K562 (cell line): Measurements from ENCODE around the gene RBKS. TPM values are rescaled to one million over a fixed set of nuclear protein-coding genes. Genes with fewer than 3 reads are reported as not detected.

Experiments used
- COPS2 ChIP-seq: fragments of 450-650 bp; conservative IDR thresholded peaks from 2 replicates; pipeline ENCODE4 v1.6.1; 2016; ENCODE audit warnings: mild to moderate bottlenecking, moderate library complexity
- KDM2B ChIP-seq: fragments of 250-450 bp; sonication (Bioruptor Pico); IDR thresholded peaks from 2 replicates; pipeline ENCODE4 v1.8.0; 2021; ENCODE audit warnings: mild to moderate bottlenecking, moderate library complexity
- ZBTB7A ChIP-seq: IDR thresholded peaks from 2 replicates; pipeline ENCODE4 v1.6.1; 2011; ENCODE audit warnings: low read depth, mild to moderate bottlenecking, low read length, moderate library complexity, borderline replicate concordance; ENCODE audit not compliant: control insufficient read depth
- ZC3H11A ChIP-seq: IDR thresholded peaks from 2 replicates; pipeline ENCODE4 v1.6.1; 2012; ENCODE audit warnings: low read depth, low read length, improper control_type of control experiment
- ZFP36 ChIP-seq: fragments of 150-350 bp; IDR thresholded peaks from 2 replicates; pipeline ENCODE4 v1.6.1; 2018; ENCODE audit warnings: low read length, low read depth; ENCODE audit not compliant: partially characterized antibody
- ZNF165 ChIP-seq: fragments of 250-450 bp; sonication (Bioruptor Pico); IDR thresholded peaks from 2 replicates; pipeline ENCODE4 v1.4.0; 2020; ENCODE audit warnings: borderline replicate concordance
- ZNF324 ChIP-seq: fragments of 250-450 bp; sonication (Bioruptor Pico); IDR thresholded peaks from 2 replicates; pipeline ENCODE4 v1.4.0; 2020; ENCODE audit warnings: mild to moderate bottlenecking
- ZNF79 ChIP-seq: fragments of 250-450 bp; sonication (Bioruptor Pico); IDR thresholded peaks from 2 replicates; pipeline ENCODE4 v1.4.0; 2020; ENCODE audit warnings: low read depth, mild to moderate bottlenecking, moderate library complexity
- polyA plus RNA-seq, 8 experiments: library from polyadenylated mRNA; depleted of rRNA in 4 of 8; stranded (reverse) in 5 of 8; unstranded in 3 of 8; fragments of >200 nt; fragmentation: Nextera tagmentation in 2 of 8; fragmentation: Illumina TruSeq in 1 of 8; extraction: Ambion mirVana in 2 of 8; extraction: Trizol in 1 of 8; gene quantifications; 2 replicates each; pipeline versions ENCODE4 v1.2.1 to v1.2.3, GENCODE V29; 2011 to 2014; ENCODE audit warnings: inconsistent platforms in 1 of 8, missing spikeins in 1 of 8
- total RNA-seq, 7 experiments: library from RNA; depleted of rRNA in 6 of 7; stranded (reverse); fragments of >200 nt in 6 of 7; fragmentation: Illumina TruSeq in 2 of 7; extraction: Trizol in 2 of 7; gene quantifications; 2 replicates each; pipeline versions ENCODE4 v1.2.1 to v1.2.3, GENCODE V29; 2011 to 2021; ENCODE audit warnings: low replicate concordance in 1 of 7
- TF ChIP-seq, protein P1 (sequence below): fragments of 450-650 bp; formaldehyde crosslinking; IDR thresholded peaks from 2 replicates; pipeline ENCODE4 v1.4.0; 2022; ENCODE audit warnings: mild to moderate bottlenecking, moderate library complexity
- TF ChIP-seq, protein P2 (sequence below): fragments of 450-650 bp; IDR thresholded peaks from 2 replicates; pipeline ENCODE4 v1.6.1; 2016
- TF ChIP-seq, protein P3 (sequence below): fragments of 250-450 bp; sonication (Bioruptor Pico); IDR thresholded peaks from 2 replicates; pipeline ENCODE4 v1.8.0; 2022; ENCODE audit warnings: moderate library complexity, mild to moderate bottlenecking, inconsistent platforms
- TF ChIP-seq, protein P4 (sequence below): fragments of 200-800 bp; sonication (Bioruptor generic); IDR thresholded peaks from 2 replicates; pipeline ENCODE4 v1.6.1; 2016; ENCODE audit warnings: missing genetic modification characterization, missing compliant biosample characterization
- TF ChIP-seq, protein P5 (sequence below): sonication (generic); formaldehyde crosslinking; IDR thresholded peaks from 2 replicates; pipeline ENCODE4 v1.8.0; 2022; ENCODE audit warnings: missing genetic modification reagents, mild to moderate bottlenecking, borderline replicate concordance
- TF ChIP-seq, protein P6 (sequence below), 2 experiments: fragments of 450-650 bp in 1 of 2; sonication (generic) in 1 of 2; formaldehyde crosslinking; conservative IDR thresholded peaks; 2 replicates each; pipeline versions ENCODE4 v1.4.0 to v1.8.1; 2020 to 2022; ENCODE audit warnings: mild to moderate bottlenecking in 1 of 2, missing genetic modification reagents in 1 of 2
- TF ChIP-seq, protein P7 (sequence below): fragments of 200-400 bp; formaldehyde crosslinking; IDR thresholded peaks from 2 replicates; pipeline ENCODE4 v1.6.1; 2017; ENCODE audit warnings: mild to moderate bottlenecking, low read depth, low read length, moderate library complexity

The RBKS gene
- total and polyA plus RNA-seq, 9 of the 15 experiments (the other 6 are each of a cell fraction or from before 2014, with no cell fraction given), result 0.06 to 0.39 (median 0.19) TPM

DNA sequence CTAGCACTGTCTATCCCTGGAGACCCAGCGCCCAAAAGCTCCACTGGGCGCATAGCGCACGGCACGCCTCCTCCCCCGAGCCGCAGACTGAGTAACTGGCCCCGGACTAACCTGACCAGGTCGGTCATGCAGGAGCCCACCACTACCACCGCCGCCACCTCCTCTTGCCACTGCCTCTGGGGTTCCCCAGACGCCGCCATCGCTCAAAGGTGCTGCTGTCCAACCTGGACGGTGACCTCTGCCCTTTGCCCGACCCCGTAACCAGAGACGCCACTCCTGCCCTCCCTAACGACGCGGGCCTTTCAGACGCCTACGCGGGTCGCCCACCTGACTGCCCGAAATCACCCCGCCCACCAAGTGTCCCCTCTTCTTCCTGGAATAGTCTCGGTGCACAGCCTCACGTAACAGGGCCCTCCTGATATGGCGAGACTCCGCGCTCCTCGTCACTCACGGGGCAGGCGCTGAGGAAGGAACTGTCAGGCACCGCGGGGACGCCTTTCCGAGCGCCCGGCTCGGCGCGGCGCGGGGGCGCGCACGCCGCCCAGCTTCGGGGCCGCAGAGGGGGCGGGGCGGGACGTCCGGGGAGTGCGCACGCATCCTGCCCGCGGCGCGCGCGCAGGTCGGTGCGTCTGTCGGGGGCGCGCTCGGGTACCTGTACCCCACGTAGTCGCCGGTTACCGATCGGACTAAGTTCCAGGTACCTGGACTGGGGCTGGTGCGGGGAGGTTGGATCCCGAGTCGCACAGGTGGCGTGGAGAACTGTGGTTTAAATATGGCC is at the start of gene RBKS, which contains the start of gene BABAM2 (continued):
- TF ChIP-seq ZNF165 (CRISPR knock-in tag) (no peak), ZC3H11A (0 out of 2 replicates have a peak, but pooled peaks have one; percentile 25), COPS2 (no peak), ZFP36 (no peak), ZNF324 (CRISPR knock-in tag) (no peak), KDM2B (CRISPR knock-in tag) (no peak), ZBTB7A (peak; percentile 7), ZNF79 (CRISPR knock-in tag) (no peak)
- TF ChIP-seq, protein P1, sequence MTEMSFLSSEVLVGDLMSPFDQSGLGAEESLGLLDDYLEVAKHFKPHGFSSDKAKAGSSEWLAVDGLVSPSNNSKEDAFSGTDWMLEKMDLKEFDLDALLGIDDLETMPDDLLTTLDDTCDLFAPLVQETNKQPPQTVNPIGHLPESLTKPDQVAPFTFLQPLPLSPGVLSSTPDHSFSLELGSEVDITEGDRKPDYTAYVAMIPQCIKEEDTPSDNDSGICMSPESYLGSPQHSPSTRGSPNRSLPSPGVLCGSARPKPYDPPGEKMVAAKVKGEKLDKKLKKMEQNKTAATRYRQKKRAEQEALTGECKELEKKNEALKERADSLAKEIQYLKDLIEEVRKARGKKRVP (CRISPR knock-in tag), result no peak
- TF ChIP-seq, protein P2, sequence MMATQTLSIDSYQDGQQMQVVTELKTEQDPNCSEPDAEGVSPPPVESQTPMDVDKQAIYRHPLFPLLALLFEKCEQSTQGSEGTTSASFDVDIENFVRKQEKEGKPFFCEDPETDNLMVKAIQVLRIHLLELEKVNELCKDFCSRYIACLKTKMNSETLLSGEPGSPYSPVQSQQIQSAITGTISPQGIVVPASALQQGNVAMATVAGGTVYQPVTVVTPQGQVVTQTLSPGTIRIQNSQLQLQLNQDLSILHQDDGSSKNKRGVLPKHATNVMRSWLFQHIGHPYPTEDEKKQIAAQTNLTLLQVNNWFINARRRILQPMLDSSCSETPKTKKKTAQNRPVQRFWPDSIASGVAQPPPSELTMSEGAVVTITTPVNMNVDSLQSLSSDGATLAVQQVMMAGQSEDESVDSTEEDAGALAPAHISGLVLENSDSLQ, result peak; percentile 67
- TF ChIP-seq, protein P3, sequence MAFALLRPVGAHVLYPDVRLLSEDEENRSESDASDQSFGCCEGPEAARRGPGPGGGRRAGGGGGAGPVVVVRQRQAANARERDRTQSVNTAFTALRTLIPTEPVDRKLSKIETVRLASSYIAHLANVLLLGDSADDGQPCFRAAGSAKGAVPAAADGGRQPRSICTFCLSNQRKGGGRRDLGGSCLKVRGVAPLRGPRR (CRISPR knock-in tag), result no peak
- TF ChIP-seq, protein P4, sequence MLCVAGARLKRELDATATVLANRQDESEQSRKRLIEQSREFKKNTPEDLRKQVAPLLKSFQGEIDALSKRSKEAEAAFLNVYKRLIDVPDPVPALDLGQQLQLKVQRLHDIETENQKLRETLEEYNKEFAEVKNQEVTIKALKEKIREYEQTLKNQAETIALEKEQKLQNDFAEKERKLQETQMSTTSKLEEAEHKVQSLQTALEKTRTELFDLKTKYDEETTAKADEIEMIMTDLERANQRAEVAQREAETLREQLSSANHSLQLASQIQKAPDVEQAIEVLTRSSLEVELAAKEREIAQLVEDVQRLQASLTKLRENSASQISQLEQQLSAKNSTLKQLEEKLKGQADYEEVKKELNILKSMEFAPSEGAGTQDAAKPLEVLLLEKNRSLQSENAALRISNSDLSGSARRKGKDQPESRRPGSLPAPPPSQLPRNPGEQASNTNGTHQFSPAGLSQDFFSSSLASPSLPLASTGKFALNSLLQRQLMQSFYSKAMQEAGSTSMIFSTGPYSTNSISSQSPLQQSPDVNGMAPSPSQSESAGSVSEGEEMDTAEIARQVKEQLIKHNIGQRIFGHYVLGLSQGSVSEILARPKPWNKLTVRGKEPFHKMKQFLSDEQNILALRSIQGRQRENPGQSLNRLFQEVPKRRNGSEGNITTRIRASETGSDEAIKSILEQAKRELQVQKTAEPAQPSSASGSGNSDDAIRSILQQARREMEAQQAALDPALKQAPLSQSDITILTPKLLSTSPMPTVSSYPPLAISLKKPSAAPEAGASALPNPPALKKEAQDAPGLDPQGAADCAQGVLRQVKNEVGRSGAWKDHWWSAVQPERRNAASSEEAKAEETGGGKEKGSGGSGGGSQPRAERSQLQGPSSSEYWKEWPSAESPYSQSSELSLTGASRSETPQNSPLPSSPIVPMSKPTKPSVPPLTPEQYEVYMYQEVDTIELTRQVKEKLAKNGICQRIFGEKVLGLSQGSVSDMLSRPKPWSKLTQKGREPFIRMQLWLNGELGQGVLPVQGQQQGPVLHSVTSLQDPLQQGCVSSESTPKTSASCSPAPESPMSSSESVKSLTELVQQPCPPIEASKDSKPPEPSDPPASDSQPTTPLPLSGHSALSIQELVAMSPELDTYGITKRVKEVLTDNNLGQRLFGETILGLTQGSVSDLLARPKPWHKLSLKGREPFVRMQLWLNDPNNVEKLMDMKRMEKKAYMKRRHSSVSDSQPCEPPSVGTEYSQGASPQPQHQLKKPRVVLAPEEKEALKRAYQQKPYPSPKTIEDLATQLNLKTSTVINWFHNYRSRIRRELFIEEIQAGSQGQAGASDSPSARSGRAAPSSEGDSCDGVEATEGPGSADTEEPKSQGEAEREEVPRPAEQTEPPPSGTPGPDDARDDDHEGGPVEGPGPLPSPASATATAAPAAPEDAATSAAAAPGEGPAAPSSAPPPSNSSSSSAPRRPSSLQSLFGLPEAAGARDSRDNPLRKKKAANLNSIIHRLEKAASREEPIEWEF, result no peak
- TF ChIP-seq, protein P5, sequence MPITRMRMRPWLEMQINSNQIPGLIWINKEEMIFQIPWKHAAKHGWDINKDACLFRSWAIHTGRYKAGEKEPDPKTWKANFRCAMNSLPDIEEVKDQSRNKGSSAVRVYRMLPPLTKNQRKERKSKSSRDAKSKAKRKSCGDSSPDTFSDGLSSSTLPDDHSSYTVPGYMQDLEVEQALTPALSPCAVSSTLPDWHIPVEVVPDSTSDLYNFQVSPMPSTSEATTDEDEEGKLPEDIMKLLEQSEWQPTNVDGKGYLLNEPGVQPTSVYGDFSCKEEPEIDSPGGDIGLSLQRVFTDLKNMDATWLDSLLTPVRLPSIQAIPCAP (CRISPR knock-in tag), result no peak
- TF ChIP-seq, protein P6, sequence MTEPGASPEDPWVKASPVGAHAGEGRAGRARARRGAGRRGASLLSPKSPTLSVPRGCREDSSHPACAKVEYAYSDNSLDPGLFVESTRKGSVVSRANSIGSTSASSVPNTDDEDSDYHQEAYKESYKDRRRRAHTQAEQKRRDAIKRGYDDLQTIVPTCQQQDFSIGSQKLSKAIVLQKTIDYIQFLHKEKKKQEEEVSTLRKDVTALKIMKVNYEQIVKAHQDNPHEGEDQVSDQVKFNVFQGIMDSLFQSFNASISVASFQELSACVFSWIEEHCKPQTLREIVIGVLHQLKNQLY (CRISPR knock-in tag; conservative IDR thresholded peaks at IDR 0.05), result no peak
- TF ChIP-seq, protein P7, sequence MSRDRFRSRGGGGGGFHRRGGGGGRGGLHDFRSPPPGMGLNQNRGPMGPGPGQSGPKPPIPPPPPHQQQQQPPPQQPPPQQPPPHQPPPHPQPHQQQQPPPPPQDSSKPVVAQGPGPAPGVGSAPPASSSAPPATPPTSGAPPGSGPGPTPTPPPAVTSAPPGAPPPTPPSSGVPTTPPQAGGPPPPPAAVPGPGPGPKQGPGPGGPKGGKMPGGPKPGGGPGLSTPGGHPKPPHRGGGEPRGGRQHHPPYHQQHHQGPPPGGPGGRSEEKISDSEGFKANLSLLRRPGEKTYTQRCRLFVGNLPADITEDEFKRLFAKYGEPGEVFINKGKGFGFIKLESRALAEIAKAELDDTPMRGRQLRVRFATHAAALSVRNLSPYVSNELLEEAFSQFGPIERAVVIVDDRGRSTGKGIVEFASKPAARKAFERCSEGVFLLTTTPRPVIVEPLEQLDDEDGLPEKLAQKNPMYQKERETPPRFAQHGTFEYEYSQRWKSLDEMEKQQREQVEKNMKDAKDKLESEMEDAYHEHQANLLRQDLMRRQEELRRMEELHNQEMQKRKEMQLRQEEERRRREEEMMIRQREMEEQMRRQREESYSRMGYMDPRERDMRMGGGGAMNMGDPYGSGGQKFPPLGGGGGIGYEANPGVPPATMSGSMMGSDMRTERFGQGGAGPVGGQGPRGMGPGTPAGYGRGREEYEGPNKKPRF, result no peak
